ENCODE measurements around the gene PPP3CA. TPM values are rescaled to one million over a fixed set of nuclear protein-coding genes. Genes with fewer than 3 reads are reported as not detected.

The PPP3CA gene
- total RNA-seq, 1 experiment from 2014 or later = 133 TPM

DNA sequence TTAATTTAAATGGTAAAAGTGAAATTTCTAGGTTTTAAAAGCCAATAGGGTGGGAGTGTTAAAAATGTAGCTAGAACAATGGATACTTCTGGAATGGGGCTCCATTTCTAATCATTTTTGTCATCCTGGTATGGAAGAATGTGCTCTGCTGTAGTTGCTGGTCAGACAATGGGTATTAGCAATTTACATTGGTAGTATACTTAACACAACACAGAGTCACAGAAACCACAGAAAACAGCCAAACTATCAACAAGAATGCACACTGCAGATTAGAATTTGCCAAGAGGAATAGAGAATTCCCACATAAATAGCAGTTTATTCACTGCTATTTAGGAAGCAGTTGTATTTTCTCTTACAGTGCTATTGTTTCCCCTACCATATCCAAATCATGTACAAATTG lies 319.6 kb downstream of the PPP3CA start (continued):
- TF ChIP-seq, protein P1, sequence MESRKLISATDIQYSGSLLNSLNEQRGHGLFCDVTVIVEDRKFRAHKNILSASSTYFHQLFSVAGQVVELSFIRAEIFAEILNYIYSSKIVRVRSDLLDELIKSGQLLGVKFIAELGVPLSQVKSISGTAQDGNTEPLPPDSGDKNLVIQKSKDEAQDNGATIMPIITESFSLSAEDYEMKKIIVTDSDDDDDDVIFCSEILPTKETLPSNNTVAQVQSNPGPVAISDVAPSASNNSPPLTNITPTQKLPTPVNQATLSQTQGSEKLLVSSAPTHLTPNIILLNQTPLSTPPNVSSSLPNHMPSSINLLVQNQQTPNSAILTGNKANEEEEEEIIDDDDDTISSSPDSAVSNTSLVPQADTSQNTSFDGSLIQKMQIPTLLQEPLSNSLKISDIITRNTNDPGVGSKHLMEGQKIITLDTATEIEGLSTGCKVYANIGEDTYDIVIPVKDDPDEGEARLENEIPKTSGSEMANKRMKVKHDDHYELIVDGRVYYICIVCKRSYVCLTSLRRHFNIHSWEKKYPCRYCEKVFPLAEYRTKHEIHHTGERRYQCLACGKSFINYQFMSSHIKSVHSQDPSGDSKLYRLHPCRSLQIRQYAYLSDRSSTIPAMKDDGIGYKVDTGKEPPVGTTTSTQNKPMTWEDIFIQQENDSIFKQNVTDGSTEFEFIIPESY (IDR thresholded peaks at IDR 0.05; ENCODE audit: extremely low read depth, insufficient replicate concordance, low read length) = no peak
- TF ChIP-seq, protein P2, sequence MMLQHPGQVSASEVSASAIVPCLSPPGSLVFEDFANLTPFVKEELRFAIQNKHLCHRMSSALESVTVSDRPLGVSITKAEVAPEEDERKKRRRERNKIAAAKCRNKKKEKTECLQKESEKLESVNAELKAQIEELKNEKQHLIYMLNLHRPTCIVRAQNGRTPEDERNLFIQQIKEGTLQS (IDR thresholded peaks at IDR 0.05) = no peak
- TF ChIP-seq ELF1 (IDR thresholded peaks at IDR 0.05; ENCODE audit: borderline replicate concordance, low read depth) (no peak), CBX3 (IDR thresholded peaks at IDR 0.05; ENCODE audit: low read depth) (no peak), ZFX (IDR thresholded peaks at IDR 0.05) (no peak), JUND (IDR thresholded peaks at IDR 0.05) (no peak), EZH2 (IDR thresholded peaks at IDR 0.05) (no peak)

DNA sequence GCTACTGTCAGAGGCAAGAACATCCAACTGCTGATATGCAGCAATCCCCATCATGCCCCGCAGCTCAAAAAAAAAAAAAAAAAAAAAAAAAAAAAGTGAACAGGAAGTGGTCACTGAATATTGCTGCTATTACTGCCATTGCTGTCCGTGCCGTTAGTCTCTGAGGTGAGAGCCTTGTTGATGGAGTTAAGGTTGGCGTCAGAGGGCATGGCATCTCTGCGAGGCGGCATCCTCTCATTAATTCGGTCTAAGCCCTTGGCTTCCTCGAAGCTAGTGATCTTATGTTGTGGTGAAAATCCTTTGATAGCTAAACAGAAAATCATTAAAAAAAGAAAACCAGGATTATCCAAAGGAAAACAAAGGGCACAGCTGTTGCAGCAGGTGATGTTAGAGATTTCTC lies 321.6 kb downstream of the PPP3CA start:
- DNase-seq (ENCODE audit: low read depth, low spot score) (no peak), ATAC-seq (no peak)
- no peaks in the 10 kb centered on the region for H4K20me1 ChIP-seq (ENCODE audit: insufficient read depth)
- H2AFZ ChIP-seq (ENCODE audit: low read depth, low read length, poor library complexity, severe bottlenecking) = no peak overlapping the region
- no peaks in the 10 kb centered on the region for H3K79me2 ChIP-seq (ENCODE audit: insufficient read depth, low read length)
- no peaks in the 10 kb centered on the region for H3K27me3 ChIP-seq (ENCODE audit: insufficient read depth, low read length)
- no peaks in the 10 kb centered on the region for H3K9me2 ChIP-seq (ENCODE audit: insufficient read depth)
- ChIA-PET POLR2A (interaction anchor here (0.6 to 1.2 kb wide), 4 partner anchors 16 to 112 kb away, joined by 3 to 5 read pairs (median 4); no protein-coding TSS in a partner anchor), CTCF (interaction anchor here (1.4 kb wide), 1 partner anchor 9 kb away, joined by 3 read pairs; no protein-coding TSS in a partner anchor), RAD21 (ENCODE audit: low non-redundant PET in 1 of 2, low total read pairs in 2 of 2, uncharacterized antibody in 2 of 2, unreplicated experiment in 2 of 2) (interaction anchor here in 1 of 2 experiments (0.7 kb wide), 1 partner anchor 53 kb away, joined by 5 read pairs; no protein-coding TSS in a partner anchor)
- H3K4me3 ChIP-seq (replicated peaks in 1 of 2; ENCODE audit: low read depth in 1 of 2, low read length in 2 of 2) = no peak overlapping the region
- peaks cover 45 to 78% of the 10 kb centered on the region in 2 experiments for H3K4me1 ChIP-seq (ENCODE audit: control insufficient read depth in 1 of 2, insufficient read depth in 2 of 2, low read length in 2 of 2)
- no TSS peak for BruUV-seq (replicated peaks)
- no peak overlapping the region for H3K4me2 ChIP-seq (ENCODE audit: low read length)
- H3K36me3 ChIP-seq (ENCODE audit: control insufficient read depth in 1 of 2, insufficient read depth in 2 of 2, low read length in 2 of 2) = no peaks in the 10 kb centered on the region; a peak in 2 of 4 replicates
- H3K9me3 ChIP-seq (ENCODE audit: control insufficient read depth in 1 of 2, insufficient read depth in 1 of 2, low read depth in 1 of 2, low read length in 2 of 2) = no peaks in the 10 kb centered on the region
- no peak overlapping the region for H3K9ac ChIP-seq (ENCODE audit: low read length)
- H3K27ac ChIP-seq (ENCODE audit: low read depth, low read length) = peak overlapping the region; percentile 2
- intact Hi-C loops (cut with micrococcal nuclease) = loop anchor here (10.0 kb wide), 1 partner anchor 319 kb away; the partner anchor contains the start of gene PPP3CA
- TF ChIP-seq, protein P3, sequence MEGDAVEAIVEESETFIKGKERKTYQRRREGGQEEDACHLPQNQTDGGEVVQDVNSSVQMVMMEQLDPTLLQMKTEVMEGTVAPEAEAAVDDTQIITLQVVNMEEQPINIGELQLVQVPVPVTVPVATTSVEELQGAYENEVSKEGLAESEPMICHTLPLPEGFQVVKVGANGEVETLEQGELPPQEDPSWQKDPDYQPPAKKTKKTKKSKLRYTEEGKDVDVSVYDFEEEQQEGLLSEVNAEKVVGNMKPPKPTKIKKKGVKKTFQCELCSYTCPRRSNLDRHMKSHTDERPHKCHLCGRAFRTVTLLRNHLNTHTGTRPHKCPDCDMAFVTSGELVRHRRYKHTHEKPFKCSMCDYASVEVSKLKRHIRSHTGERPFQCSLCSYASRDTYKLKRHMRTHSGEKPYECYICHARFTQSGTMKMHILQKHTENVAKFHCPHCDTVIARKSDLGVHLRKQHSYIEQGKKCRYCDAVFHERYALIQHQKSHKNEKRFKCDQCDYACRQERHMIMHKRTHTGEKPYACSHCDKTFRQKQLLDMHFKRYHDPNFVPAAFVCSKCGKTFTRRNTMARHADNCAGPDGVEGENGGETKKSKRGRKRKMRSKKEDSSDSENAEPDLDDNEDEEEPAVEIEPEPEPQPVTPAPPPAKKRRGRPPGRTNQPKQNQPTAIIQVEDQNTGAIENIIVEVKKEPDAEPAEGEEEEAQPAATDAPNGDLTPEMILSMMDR (IDR thresholded peaks at IDR 0.05 in 2 of 3, conservative IDR thresholded peaks at IDR 0.05 in 1 of 3; ENCODE audit: borderline replicate concordance in 1 of 3, insufficient read depth in 1 of 3, low read depth in 2 of 3, low read length in 2 of 3) = no peak
- TF ChIP-seq EGR1 (IDR thresholded peaks at IDR 0.05; ENCODE audit: low read depth) (no peak), SIN3A (IDR thresholded peaks at IDR 0.05; ENCODE audit: low read depth) (no peak), ZNF274 (IDR thresholded peaks at IDR 0.05; ENCODE audit: low read depth, low read length) (no peak), ZFX (IDR thresholded peaks at IDR 0.05) (no peak), JUND (IDR thresholded peaks at IDR 0.05) (no peak), RAD21 (IDR thresholded peaks at IDR 0.05; ENCODE audit: low read depth) (no peak), EZH2 (IDR thresholded peaks at IDR 0.05) (no peak), FOSL1 (IDR thresholded peaks at IDR 0.05; ENCODE audit: low read depth) (no peak), POLR2A (IDR thresholded peaks at IDR 0.05; ENCODE audit: borderline replicate concordance, extremely low read depth, insufficient read depth, insufficient read length) (no peak), SP1 (IDR thresholded peaks at IDR 0.05; ENCODE audit: low read depth) (no peak), CEBPB (IDR thresholded peaks at IDR 0.05; ENCODE audit: low read depth) (no peak), YY1 (IDR thresholded peaks at IDR 0.05; ENCODE audit: extremely low read depth, insufficient replicate concordance, low read depth, low read length) (no peak), CBX3 (IDR thresholded peaks at IDR 0.05; ENCODE audit: low read depth) (no peak)
- TF ChIP-seq, protein P4, sequence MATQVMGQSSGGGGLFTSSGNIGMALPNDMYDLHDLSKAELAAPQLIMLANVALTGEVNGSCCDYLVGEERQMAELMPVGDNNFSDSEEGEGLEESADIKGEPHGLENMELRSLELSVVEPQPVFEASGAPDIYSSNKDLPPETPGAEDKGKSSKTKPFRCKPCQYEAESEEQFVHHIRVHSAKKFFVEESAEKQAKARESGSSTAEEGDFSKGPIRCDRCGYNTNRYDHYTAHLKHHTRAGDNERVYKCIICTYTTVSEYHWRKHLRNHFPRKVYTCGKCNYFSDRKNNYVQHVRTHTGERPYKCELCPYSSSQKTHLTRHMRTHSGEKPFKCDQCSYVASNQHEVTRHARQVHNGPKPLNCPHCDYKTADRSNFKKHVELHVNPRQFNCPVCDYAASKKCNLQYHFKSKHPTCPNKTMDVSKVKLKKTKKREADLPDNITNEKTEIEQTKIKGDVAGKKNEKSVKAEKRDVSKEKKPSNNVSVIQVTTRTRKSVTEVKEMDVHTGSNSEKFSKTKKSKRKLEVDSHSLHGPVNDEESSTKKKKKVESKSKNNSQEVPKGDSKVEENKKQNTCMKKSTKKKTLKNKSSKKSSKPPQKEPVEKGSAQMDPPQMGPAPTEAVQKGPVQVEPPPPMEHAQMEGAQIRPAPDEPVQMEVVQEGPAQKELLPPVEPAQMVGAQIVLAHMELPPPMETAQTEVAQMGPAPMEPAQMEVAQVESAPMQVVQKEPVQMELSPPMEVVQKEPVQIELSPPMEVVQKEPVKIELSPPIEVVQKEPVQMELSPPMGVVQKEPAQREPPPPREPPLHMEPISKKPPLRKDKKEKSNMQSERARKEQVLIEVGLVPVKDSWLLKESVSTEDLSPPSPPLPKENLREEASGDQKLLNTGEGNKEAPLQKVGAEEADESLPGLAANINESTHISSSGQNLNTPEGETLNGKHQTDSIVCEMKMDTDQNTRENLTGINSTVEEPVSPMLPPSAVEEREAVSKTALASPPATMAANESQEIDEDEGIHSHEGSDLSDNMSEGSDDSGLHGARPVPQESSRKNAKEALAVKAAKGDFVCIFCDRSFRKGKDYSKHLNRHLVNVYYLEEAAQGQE (IDR thresholded peaks at IDR 0.05; ENCODE audit: low read depth) = no peak
- TF ChIP-seq, protein P5, sequence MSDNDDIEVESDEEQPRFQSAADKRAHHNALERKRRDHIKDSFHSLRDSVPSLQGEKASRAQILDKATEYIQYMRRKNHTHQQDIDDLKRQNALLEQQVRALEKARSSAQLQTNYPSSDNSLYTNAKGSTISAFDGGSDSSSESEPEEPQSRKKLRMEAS (IDR thresholded peaks at IDR 0.05) = no peak

All from HCT116 (cell line).